ENCODE measurements around the gene NDFIP1.

DNA sequence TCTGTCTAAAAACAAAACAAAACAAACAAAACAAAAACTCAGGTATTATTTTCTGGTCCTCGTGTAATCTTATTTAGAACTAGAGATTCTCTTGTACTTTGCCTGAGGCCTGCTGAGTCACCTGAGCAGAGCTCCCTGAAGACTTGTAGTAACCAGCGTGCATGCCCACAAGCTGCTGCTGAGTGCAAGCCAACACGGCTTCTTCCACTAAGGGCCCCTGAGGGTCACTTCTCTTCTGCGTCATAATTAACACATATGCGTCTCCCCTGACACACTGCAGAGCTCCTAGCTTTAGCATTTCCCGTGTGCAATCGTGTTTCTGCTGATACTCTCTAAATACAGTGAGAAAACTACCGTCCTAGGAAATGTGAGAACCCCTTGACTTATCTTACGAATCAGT, 10.9 kb upstream of the NDFIP1 start:
- TF ChIP-seq KDM5A (IDR thresholded peaks at IDR 0.05; ENCODE audit: low read length): no peak
- no peak for TF ChIP-seq KDM1A (IDR thresholded peaks at IDR 0.05; ENCODE audit: borderline replicate concordance, low read length)
- TF ChIP-seq CREB1 (IDR thresholded peaks at IDR 0.05): no peak
- no peak for TF ChIP-seq GTF2F1 (IDR thresholded peaks at IDR 0.05; ENCODE audit: borderline replicate concordance, low read depth, low read length)
- no peak for TF ChIP-seq EZH2 (IDR thresholded peaks at IDR 0.05; ENCODE audit: low read depth, low read length, severe bottlenecking)
- no peak for TF ChIP-seq GABPA (IDR thresholded peaks at IDR 0.05; ENCODE audit: borderline replicate concordance, insufficient read depth, low read length)
- no peak for TF ChIP-seq BCL11A (IDR thresholded peaks at IDR 0.05; ENCODE audit: low read depth in 2 of 2, low read length in 2 of 2)
